T-helper 1 cell (primary cell): ENCODE data around the gene IDH2.
"Not testable (repeated sequence)": the region's sequence is repeated elsewhere in the genome, so short reads cannot be mapped to it uniquely, and the experiment has no call there.

Experiments
- DNase-seq, 5 donors: peaks; one replicate each; pipeline ENCODE4 v3.0.0-alpha.2; 2012 to 2020
- total RNA-seq, 4 donors: gene quantifications; one replicate each; lab custom pipeline; 2026; lab: John Stamatoyannopoulos, UW

The IDH2 gene
- total RNA-seq = 47.3 to 67.7 (median 61.8) reads per million in 4 donors

- DNase-seq = peak; percentile 51 to 78 (median 60)
These were observed at the start of gene IDH2 for GRCh38 chr15:90101969-90102890. TSS of gene IDH2 (minus strand) at chr15:90102468. CDS start at chr15:90102390, 78 bp downstream.

GRCh38 chr15:90150551-90150950 lies 48.3 kb upstream of the IDH2 start:
- DNase-seq = not testable (repeated sequence)

- DNase-seq = no peak
These were observed 47.5 kb upstream of the IDH2 start for GRCh38 chr15:90149609-90150340.

GRCh38 chr15:90146198-90146761 lies 44.0 kb upstream of the IDH2 start:
- not testable (repeated sequence) for DNase-seq

GRCh38 chr15:90145761-90146160 lies 43.5 kb upstream of the IDH2 start:
- no peak for DNase-seq

GRCh38 chr15:90145259-90145658 lies 43.0 kb upstream of the IDH2 start:
- no peak for DNase-seq

- peak; percentile 24 to 74 (median 44) for DNase-seq
These were observed 40.9 kb upstream of the IDH2 start for GRCh38 chr15:90143166-90143655.

- peak in 3 of 5 donors; percentile 33 to 61 (median 35) for DNase-seq
These were observed 40.2 kb upstream of the IDH2 start for GRCh38 chr15:90142216-90143165.

DNA sequence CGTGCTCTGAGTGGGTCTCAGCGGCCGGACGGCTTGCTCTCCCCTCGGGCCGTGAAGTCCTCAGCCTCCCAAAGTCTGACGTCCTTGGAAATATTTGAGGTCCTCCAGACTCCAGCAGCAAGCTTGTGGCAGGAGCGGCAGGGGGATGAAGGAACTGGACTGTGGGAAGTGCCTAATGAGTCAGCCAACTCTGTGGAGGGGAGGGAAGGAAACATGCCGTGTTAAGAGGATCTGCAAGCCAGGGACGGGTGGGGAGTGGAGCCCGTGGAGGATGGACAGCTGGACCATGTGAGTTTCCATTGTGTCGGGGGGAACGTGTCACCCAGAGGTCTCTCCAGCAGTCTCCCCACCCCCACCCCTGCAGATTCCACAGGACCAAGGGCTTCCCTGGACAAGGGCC lies 39.4 kb upstream of the IDH2 start:
- DNase-seq = no peak

- peak in 1 of 5 donors; percentile 50 for DNase-seq
These were observed 37.3 kb upstream of the IDH2 start for GRCh38 chr15:90139549-90139948.

- no peak for DNase-seq
These were observed 36.0 kb upstream of the IDH2 start for GRCh38 chr15:90138071-90138833.

DNA sequence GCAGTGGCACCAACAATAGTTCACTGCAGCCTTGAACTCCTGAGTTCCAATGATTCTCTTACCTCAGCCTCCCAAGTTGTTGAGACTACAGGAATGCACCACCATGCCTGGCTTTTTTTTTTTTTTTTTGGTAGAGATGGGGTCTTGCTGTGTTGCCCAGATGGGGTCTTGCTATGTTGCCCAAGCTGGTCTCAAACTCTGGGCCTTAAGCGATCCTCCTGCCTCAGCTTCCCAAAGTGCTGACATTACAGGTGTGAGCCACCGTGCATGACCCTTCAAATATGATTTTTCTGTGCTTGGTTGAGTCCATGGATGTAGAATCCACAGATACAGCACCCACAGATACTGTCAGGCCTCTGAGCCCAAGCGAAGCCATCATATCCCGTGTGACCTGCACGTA lies 30.2 kb upstream of the IDH2 start:
- DNase-seq = no peak

DNA sequence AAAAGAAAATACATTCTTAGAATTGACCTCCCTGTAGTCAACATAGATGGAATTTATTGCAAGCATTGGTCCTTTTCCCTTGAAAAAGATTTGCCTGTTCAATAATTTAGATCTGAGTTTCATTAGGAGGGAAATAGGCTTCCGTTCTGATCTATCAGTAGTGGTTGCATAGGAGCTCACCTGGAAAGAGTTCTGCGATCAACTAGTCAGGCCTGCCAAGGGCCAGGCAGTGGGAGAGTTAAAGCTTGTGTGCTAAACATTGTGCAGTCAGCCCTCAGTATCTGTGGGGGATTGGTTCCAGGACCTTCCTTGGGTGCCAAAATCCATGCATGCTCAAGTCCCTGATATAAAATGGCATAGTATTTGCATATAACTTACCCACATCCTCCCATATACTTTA lies 29.6 kb upstream of the IDH2 start:
- no peak for DNase-seq

DNA sequence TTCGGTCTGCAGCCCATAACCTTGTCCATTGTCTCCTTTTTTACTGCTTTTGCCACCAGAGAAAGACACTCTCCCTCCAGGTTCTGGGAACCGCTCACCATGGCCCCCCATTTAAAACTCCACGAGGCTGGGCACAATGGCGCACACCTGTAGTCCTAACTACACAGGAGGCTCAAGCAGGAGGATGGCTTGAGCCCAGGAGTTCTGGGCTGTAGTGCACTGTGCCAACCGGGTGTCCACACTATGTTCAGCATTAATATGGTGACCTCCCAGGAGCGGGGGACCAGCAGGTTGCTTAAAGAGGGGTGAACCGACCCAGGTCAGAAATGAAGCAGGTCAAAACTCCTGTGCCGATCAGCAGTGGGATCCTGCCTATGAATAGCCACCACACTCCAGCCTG lies 28.0 kb upstream of the IDH2 start:
- no peak for DNase-seq

- DNase-seq = no peak
These were observed 24.5 kb upstream of the IDH2 start for GRCh38 chr15:90126596-90127435.

DNA sequence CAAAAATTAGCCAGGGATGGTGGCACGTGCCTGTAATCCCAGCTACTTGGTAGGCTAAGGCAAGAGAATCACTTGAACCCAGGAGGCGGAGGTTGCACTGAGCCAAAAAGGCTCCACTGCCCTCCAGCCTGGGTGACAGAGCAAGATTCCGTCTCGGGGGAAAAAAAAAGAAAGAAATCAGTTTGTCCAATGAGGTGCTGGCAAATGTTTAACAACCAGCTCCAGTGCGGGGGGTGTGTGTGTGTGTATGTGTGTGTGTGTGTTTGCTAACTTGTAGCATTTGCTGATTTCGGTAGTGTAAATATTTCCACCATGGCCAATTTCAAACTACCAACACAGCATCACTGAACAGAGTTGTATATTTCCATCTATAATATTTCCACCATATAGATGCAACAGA lies 23.8 kb upstream of the IDH2 start:
- DNase-seq = no peak

DNA sequence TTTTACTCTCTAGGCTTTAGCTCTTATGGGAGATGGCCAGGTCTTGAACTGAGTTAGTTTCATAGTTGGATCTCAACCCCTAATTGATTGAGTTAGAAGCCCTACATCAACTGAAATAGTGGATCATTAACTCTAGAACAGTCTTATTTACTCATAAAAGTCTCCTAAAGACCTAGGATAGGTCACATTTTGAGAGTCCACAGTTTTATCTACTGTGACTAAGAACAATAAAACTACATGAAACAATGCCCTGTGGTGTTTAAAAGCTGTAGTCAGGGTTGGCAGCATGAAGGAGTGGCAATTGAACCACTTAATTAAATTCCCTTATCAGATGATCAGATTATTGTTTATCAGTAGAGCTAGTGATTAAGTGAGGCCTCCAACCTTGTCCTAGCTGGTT lies 22.2 kb upstream of the IDH2 start:
- DNase-seq = no peak

DNA sequence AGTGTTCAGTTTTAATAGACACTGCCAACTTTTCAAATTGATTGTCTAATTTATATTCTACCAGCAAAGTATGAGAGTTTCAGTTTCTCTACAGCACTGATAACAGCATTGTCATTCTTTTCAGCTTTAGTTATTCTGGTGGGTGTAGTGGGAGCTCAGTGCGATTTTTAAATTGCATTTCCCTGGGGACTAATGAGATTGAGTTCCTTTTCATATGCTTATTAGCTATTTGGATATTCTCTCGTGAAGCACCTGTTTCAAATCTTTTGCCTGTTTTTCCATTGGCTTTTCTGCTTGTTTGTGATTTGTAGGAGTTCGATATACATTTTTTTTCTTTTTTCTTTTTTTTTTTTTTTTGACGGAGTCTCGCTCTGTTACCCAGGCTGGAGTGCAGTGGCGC lies 18.8 kb upstream of the IDH2 start:
- no peak for DNase-seq

- DNase-seq = no peak
These were observed 17.1 kb upstream of the IDH2 start for GRCh38 chr15:90119367-90119766.

- no peak for DNase-seq
These were observed 13.5 kb upstream of the IDH2 start for GRCh38 chr15:90115783-90116182.
